ENCODE measurements around the gene TRIM33.
"Not testable (repeated sequence)": the region's sequence is repeated elsewhere in the genome, so short reads cannot be mapped to it uniquely, and the experiment has no call there.

The TRIM33 gene

GRCh38 chr1:114390361-114390760 lies 120.6 kb downstream of the TRIM33 start:
- no peak for DNase-seq

- no peak for DNase-seq
These were observed 122.5 kb downstream of the TRIM33 start for GRCh38 chr1:114388432-114389003.

- not testable (repeated sequence) for DNase-seq
These were observed 123.4 kb downstream of the TRIM33 start for GRCh38 chr1:114387585-114387984.

- no peak for DNase-seq
These were observed 124.0 kb downstream of the TRIM33 start for GRCh38 chr1:114387010-114387360.

GRCh38 chr1:114386129-114387009 lies 124.6 kb downstream of the TRIM33 start:
- no peak for DNase-seq

- DNase-seq: no peak
These were observed 126.1 kb downstream of the TRIM33 start for GRCh38 chr1:114384922-114385321.

- DNase-seq: no peak
These were observed 131.0 kb downstream of the TRIM33 start for GRCh38 chr1:114379987-114380386.

- no peak for DNase-seq
These were observed 131.6 kb downstream of the TRIM33 start for GRCh38 chr1:114379358-114379757.

- no peak for DNase-seq
These were observed 133.6 kb downstream of the TRIM33 start for GRCh38 chr1:114377356-114377755.

- DNase-seq: no peak
These were observed 141.1 kb downstream of the TRIM33 start for GRCh38 chr1:114369930-114370329.

GRCh38 chr1:114369266-114369919 lies 141.6 kb downstream of the TRIM33 start:
- not testable (repeated sequence) for DNase-seq

- no peak for DNase-seq
These were observed 142.3 kb downstream of the TRIM33 start for GRCh38 chr1:114368560-114369255.

- no peak for DNase-seq
These were observed 143.2 kb downstream of the TRIM33 start for GRCh38 chr1:114367810-114368209.

GRCh38 chr1:114363230-114363629 lies 147.8 kb downstream of the TRIM33 start:
- not testable (repeated sequence) for DNase-seq

- no peak for DNase-seq
These were observed 151.2 kb downstream of the TRIM33 start for GRCh38 chr1:114359791-114360190.

GRCh38 chr1:114355240-114355639 lies 155.8 kb downstream of the TRIM33 start:
- no peak for DNase-seq

GRCh38 chr1:114353262-114353661 lies 157.7 kb downstream of the TRIM33 start:
- DNase-seq: no peak

- no peak for DNase-seq
These were observed 158.2 kb downstream of the TRIM33 start for GRCh38 chr1:114352797-114353196.

GRCh38 chr1:114350731-114351445 lies 160.1 kb downstream of the TRIM33 start:
- no peak for DNase-seq

GRCh38 chr1:114349891-114350605 lies 161.0 kb downstream of the TRIM33 start:
- no peak for DNase-seq

- DNase-seq: no peak
These were observed 163.4 kb downstream of the TRIM33 start for GRCh38 chr1:114347431-114348209.
